ENCODE measurements around the gene GPR22. TPM values are rescaled to one million over a fixed set of nuclear protein-coding genes. Genes with fewer than 3 reads are reported as not detected.

The GPR22 gene, protein sequence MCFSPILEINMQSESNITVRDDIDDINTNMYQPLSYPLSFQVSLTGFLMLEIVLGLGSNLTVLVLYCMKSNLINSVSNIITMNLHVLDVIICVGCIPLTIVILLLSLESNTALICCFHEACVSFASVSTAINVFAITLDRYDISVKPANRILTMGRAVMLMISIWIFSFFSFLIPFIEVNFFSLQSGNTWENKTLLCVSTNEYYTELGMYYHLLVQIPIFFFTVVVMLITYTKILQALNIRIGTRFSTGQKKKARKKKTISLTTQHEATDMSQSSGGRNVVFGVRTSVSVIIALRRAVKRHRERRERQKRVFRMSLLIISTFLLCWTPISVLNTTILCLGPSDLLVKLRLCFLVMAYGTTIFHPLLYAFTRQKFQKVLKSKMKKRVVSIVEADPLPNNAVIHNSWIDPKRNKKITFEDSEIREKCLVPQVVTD
- total RNA-seq: 36.4 TPM
- long read RNA-seq, transcript GPR22-201 (3 exons, 2,942 nt): major isoform, 15 of 30 reads
- long read RNA-seq, transcript GPR22-203 (2 exons, 1,845 nt): minor isoform, 8 of 30 reads
- long read RNA-seq, partial matches to known transcripts: 1 of 30 reads
- long read RNA-seq, other reads (novel, unspliced or antisense): 6 of 30 reads

DNA sequence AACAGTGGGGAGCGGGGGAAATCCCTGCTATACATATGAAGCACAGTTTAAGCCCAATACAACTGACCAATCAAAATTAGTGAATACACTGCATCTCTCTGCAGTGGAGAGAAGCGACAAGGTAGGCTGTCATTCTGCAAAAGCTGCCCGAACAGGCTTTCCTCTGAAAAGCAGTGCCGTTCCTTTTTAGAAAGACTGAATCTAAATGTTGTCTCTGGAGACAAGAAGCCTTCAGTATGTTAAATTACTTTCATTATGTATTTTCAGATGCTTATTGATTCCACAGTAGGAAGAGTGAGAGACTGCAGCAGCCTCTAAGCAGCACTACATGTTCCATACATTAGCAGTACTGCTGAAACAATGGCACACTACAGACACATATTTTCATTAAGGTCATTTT lies at the start of gene GPR22:
GPR22 (plus strand) TSS at position 129 of the 400 bp plus-strand sequence. CDS start 4,004 bp downstream, outside the sequence.
- DNase-seq (no peak), ATAC-seq (ENCODE audit: poor library complexity) (peak; percentile 56)
- intact Hi-C loops (cut with DNase I): loop anchor here (5.0 to 10.0 kb wide), 2 partner anchors 185 to 268 kb away; no protein-coding TSS in a partner anchor

DNA sequence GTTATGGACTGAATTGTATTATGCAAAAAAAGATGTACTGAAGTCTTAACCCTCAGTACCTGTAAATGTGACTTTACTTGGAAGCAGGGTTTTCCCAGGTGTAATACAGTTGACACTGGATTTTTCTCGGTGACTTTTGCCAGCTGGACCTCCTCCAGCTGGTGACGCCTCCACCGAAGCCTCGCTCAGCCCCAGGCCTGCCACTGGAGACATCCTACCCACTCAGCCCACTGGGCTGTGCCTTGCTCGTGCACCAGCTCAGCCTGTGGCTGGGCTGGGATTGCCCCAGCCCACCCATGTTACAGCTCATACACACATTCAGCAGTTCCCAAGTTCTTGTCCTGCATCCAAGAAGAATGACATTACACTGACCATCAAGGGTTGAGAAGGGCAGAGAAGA lies 42.4 kb upstream of the GPR22 start:
- intact Hi-C loops (cut with DNase I): no loop called here
- peak; percentile 58 for ATAC-seq (ENCODE audit: poor library complexity)
- DNase-seq: peak; percentile 46

DNA sequence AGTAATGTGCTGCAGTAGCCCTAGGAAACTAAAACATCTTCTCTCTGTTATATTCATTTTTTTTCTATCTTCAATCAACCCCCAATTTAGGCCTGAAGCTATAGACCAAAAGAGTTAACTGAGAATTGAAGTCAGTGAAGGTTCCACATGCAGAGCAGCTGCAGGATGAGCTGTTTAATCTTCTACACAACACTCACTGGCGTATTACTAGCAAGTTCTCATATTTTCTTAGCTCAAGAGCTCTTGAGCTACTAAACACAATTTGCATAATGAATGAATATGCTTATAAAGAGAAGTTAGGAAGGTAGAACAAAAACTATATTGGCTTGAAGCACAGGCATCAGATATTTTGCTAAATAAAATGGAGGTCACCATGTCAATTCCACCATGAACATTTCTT lies 41.2 kb upstream of the GPR22 start:
- ATAC-seq (ENCODE audit: poor library complexity): no peak
- no peak for DNase-seq
- intact Hi-C loops (cut with DNase I): no loop called here

DNA sequence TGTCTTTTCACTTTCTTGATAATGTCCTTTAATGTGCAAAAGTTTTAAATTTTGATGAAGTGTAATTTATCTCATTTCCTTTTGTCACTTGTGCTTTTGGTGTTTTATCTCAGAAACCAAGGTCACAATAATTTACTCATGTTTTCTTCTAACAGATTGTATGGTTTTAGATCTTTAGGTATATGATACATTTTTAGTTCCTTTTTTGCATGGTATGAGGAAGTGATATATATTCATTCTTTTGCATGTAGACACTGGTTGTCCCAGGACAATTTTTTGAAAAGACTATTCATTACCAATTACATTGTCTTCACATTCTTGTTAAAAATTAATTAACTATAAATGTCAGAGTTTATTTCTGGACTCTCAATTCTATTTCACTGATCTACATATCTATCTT lies 39.8 kb upstream of the GPR22 start:
- DNase-seq: no peak
- intact Hi-C loops (cut with DNase I): no loop called here
- ATAC-seq (ENCODE audit: poor library complexity): no peak

DNA sequence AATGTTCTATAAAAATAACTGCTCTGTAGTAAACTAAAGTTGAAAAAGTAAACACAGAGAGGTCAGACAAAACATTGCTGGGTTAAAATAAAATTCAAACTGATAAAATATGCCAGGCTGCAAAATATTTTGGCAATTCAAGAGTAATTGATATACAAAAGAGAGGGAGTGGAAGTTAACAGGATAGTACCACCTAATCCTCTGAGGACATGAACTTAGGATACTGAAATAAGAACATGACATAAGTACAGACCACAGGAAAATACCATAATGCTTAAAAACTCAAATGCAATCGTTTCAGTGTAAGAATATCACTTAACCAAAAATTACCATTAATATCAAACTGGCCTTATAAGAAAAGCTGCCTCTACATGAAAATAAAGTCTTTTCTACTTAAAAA lies 37.6 kb upstream of the GPR22 start:
- DNase-seq (no peak), ATAC-seq (ENCODE audit: poor library complexity) (no peak)

DNA sequence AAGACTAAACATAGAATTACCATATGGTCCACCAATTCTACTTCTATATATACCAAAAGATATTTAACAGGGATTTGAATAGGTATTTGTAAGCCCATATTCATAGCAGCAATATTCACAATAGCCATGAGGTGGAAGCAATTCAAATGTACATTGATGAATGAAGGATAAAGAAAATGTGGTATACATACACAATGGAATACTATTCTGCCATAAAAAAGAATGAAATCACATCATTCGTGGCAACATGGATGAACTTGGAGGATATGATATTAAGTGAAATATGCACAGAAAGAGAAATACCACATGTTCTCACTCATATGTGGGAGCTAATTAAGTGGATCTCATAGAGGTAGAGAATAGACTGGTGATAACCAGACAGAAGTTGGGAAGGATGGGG lies 34.1 kb upstream of the GPR22 start:
- intact Hi-C loops (cut with DNase I): no loop called here
- ATAC-seq (ENCODE audit: poor library complexity) (no peak), DNase-seq (no peak)

More for the DNA sequence above, 37.6 kb upstream of the GPR22 start:
- intact Hi-C loops (cut with DNase I): no loop called here

DNA sequence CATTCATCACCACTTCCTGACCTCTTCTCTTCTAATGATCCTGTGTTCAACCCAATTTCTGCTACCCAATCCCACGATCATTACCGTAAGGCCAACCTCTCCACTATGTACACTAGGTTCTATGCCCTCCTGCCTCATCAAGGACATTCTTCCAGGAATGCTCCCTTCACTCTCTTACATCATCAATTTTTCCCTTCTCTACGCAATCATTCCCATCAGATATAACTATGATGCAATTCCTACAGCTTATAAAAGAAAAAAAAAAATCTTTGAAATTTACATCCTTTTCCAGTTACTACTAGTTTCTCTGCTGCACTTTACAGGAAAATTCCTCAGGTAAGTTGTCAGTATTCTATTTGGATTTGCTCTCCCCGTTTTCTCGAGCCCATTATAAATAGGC lies 30.8 kb upstream of the GPR22 start:
- no peak for ATAC-seq (ENCODE audit: poor library complexity)
- intact Hi-C loops (cut with DNase I): no loop called here

DNA sequence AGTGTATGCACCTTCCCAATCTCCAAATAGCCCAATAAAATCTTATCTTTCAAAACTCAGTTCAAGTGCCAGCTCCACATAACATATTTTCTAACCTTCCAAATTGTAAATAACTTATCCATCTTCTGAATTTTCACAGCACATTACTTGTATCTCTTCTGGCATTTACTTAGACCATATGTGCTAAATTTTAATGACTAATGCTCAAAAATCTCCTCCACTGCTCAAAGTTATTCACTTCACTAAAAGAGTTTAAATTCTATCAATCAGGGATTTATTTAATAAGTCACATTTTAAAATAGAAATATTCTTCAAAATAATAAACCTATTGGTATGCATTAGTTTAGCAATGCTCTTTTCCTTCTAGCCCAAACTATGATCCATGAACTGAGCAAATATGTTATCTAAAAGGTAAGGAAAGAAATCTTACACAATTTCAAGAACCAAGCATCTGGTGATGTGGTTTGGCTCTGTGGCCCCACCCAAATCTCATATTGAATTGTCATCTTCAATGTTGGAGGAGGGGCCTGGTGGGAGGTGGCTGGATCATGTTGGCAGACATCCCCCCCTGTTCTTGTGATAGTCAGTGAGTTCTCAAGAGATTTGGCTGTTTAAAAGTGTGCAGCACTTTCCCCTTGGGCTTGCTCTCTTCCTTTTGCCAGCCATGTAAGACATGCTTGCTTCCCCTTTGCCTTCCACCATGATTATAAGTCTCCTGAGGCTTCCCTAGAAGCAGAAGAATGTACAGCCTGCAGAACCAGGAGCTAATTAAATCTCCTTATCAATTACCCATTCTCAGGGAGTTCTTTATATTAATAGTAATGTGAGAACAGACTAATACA lies 28.1 kb upstream of the GPR22 start:
- DNase-seq (no peak), ATAC-seq (ENCODE audit: poor library complexity) (no peak)
- intact Hi-C loops (cut with DNase I): no loop called here

More for the DNA sequence above, 30.8 kb upstream of the GPR22 start:
- DNase-seq: no peak

DNA sequence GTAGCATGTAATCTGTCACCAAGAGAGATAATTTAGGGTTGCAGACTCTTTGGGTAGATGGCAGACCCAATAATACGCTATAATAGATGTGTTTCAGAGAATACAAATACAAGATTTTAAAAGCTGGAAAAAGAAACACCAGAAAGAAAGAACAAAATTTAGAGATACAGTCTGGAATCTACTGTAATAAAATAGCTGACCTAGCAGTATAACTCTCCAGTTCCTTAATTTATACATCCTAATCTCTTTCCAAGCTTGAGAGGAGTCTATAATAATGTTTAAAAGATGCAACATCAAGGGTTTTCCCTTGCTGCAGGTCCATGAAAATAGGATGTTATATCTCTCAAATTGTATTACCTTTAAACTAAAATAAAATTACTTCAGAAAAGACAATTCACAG lies 27.2 kb upstream of the GPR22 start:
- DNase-seq: no peak
- no peak for ATAC-seq (ENCODE audit: poor library complexity)
- intact Hi-C loops (cut with DNase I): no loop called here

DNA sequence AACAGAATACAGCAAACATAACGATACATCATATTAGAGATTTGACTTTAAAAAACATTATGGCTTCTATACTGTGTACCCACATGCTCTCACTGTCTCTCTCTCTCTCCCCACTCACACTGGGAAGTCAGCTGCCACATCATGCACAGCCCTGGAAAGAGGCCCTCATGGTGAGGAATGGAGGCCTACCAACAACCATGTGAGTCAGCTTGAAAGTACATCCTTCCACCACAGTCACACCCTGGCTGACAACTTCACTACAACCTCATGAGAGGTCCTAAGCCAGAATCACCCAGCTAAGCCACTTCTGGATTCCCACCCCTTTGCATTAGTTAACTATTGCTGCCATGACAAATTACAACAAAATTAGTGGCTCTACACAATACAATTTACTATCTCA lies 23.3 kb upstream of the GPR22 start:
- no peak for ATAC-seq (ENCODE audit: poor library complexity)

DNA sequence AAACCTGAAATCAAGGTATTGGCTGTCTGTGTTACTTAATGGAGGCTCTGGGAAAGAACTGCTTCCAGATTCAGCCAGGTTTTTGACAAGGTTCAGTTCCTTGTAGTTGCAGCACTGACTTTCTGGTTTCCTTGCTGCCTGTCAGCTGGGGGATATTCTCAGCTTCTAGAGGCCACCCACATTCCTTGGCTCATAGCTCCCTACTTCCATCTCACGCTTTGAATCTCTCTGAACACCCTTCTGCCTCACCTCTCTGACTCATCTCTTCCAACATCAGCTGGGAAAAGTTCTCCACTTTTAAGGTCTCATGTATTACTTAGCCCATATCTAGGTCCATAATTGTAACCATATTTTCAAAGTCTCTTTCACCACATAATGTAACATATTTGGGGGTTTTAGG lies 22.9 kb upstream of the GPR22 start:
- ATAC-seq (ENCODE audit: poor library complexity) (no peak), DNase-seq (no peak)
- intact Hi-C loops (cut with DNase I): no loop called here

More for the DNA sequence above, 23.3 kb upstream of the GPR22 start:
- intact Hi-C loops (cut with DNase I): no loop called here
- DNase-seq: no peak

DNA sequence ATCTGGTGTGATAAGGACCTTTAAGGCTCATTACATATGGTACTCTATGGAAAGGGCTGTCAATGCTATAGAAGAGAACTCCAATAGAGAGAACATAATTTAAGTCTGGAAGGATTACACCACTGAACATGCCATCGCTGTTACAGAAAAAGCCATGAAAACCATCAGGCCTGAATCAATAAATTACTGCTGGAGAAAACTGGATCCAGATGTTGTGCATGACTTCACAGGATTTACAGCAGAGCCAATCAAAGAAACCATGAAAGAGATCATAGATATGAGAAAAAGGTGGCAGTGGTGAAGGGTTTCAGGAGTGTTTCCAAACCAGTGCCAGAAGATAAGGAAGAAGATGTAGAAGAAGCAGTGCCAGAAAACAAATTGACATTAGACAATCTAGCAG lies 18.9 kb upstream of the GPR22 start:
- no peak for ATAC-seq (ENCODE audit: poor library complexity)
- intact Hi-C loops (cut with DNase I): no loop called here
- no peak for DNase-seq

DNA sequence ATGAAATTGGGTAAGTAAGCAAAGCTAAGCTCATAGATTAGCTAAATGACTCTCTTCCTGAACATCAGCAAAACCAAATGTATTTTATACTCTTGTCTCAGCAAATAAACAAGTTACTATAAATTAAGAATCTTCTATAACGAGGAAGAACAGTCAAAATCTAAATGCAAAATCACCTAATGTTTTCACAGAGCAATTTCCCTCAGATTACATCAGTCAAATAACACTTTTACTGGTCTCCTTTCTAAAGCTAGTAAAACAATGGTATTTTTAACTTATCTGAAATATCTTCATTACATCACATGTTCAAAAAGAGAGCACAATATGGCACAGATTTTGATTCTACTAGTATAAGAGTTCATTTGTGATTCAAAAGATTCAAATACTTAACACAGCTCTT lies 16.5 kb upstream of the GPR22 start:
- no peak for ATAC-seq (ENCODE audit: poor library complexity)
- no peak for DNase-seq
- intact Hi-C loops (cut with DNase I): no loop called here

DNA sequence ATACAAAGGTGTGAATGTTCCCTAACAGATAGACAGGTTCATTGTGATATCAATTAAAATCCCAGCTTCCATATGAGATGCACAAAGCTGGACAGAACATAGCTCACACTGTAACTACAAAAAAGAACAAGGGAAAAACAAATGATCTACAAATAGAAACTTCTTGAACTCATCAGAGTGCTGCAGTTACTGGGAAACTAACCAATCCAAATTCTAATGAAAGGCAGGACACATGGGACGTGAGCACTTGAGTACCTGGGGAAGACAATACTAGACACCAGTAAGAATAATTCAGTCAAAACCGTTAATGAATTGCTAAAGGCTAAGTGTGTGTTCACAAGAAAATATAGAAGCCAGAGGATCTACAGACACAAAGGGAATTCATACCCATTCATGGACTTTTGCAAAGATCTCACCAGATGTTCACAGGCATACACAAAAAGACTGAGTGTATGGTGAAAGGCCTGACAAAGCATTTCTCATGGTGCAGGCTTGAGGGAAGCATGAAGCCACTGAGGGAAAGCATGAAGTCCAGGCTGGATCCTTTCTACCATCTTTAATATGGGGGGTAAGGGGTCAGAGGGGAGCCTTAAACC lies 7.8 kb upstream of the GPR22 start:
- ATAC-seq (ENCODE audit: poor library complexity): peak; percentile 68
- intact Hi-C loops (cut with DNase I): no loop called here
- no peak for DNase-seq

DNA sequence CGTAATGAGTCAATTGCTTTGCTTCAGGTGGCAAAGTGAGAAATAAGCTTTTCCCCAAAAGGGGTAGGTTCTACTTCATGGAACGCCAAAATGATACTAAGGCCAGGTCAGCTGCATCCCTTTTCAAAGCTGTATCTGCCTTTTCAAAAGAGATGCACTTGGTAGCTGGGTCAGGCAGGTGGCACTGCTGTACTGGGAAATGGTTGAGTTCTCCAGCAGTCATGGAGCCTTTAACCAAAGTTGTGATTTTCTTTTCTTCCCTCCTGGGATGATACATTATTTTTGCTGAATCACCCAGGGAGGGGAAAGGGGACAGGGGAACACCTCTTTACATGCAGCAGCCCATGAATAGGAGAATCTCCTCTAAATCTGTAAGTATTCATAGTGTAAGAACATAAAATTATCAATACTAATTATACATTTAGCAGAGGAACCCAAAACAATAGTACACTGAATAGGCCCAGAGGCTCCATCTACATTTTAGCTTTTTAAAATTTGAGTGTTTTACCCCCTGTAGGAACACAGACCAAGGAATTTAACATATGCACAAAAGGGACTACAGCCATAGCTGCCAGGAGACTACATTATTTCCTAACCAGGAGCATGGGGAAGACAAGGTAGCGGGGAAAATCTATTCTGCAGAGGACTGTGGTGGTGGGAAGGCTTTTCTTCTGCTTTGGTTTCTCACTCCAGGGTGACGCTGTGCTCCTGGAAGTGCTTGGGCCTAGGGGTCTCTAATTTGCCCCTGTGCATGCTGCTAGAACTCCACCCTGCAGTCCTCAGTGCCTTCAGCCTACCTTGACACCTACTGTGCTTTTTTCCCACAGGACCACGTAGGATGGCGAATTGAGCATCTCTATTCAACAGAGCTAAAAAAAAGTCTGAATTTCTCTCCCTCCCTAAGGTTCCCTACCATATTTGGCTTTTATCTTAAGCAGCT lies 6.4 kb upstream of the GPR22 start:
- ATAC-seq (ENCODE audit: poor library complexity) (peak; percentile 93), DNase-seq (peak; percentile 55)
- intact Hi-C loops (cut with DNase I): loop anchor here (2.0 kb wide), 1 partner anchor 261 kb away; no protein-coding TSS in a partner anchor

DNA sequence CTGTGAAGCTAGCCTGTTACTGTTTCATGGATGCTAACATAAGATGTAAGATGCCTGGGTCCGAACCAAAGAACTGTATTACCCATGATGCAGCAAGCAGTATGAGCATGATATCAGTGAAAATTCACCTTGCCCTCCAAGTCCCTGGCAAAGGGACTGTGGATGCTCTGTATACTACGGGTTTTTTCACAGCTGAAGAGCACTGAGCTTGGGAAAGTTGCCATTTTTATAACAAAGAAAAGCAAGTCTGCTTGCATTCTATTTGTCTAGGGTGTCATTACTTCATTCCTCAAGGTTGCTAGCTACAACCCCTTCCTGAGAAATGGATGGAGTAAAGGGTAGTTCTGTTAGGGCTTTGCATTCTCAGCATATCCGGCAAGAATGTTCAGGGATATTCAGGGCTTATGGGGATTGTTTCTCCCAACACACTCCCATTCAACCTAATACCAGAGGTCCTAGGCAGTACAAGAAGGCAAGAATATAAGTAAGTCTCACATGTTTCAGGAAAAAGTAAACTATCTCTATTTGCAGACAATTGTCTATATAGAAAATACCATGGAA lies 5.1 kb upstream of the GPR22 start:
- no peak for ATAC-seq (ENCODE audit: poor library complexity)
- intact Hi-C loops (cut with DNase I): loop anchor here (2.0 kb wide), 1 partner anchor 260 kb away; no protein-coding TSS in a partner anchor
- no peak for DNase-seq

DNA sequence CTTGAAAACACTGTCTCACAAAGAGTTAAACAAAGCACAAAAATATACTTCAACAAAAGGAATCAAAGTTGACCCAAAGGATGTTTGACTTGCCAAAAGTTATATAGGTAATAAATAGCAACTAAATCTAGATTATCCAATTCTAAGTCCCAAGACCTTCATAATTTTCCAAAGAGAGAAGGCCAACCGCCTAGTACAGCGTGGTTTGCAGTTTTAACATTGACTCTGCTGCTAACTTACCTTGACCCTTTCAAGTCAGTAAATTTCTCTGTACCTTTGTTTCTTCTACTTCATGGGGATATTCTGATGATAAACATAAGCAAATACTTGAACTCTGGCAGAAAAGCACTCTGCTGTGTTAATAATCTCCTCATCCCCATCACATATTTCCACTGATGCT lies 1.9 kb upstream of the GPR22 start:
- ATAC-seq (ENCODE audit: poor library complexity): no peak
- DNase-seq: no peak
- intact Hi-C loops (cut with DNase I): no loop called here

DNA sequence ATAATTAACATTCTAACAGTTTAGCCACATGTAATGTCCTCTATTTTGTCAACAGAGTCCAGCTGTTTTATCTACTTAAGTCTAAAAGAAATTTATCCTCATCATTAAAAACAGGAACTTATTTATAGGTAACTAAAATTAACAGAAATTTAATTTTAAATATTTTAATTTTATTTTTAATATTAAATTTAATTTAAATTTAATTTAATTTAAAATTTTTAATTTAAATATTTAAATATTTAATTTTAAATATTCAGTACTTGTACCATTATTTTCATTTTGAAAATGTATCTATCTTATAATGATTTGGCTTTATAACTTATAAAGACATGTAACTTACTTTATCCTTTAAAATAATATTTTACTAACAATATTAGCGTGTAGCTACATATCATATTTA lies 1.0 kb upstream of the GPR22 start:
- DNase-seq (no peak), ATAC-seq (ENCODE audit: poor library complexity) (no peak)

More for the DNA sequence above, 1.0 kb upstream of the GPR22 start:
- intact Hi-C loops (cut with DNase I): no loop called here

All from Right ventricle myocardium superior (tissue), 1 donor.